Cardiac fibroblast (primary cell): ENCODE results near the gene PUS7.
"Not testable (repeated sequence)": the region's sequence is repeated elsewhere in the genome, so short reads cannot be mapped to it uniquely, and the experiment has no call there.

Experiments used
- DNase-seq, 2 donors: peaks; one replicate each; pipeline versions ENCODE4 v3.0.0 to v3.0.0-alpha.2; 2010; ENCODE audit warnings: low read depth in 2 of 2
- H3K4me3 ChIP-seq, 2 donors: replicated peaks in 1 of 2; 1 replicate in 1 of 2; 2 replicates in 1 of 2; pipeline ENCODE4 v1.5.1; 2011; ENCODE audit warnings: low read depth in 2 of 2, low read length in 2 of 2, mild to moderate bottlenecking in 2 of 2, moderate library complexity in 1 of 2
- CTCF ChIP-seq: IDR thresholded peaks from one replicate; pipeline ENCODE4 v1.5.1; 2011; ENCODE audit warnings: low read depth, mild to moderate bottlenecking, low read length, inconsistent platforms

PUS7 gene

GRCh38 chr7:105429746-105430612 is 92.1 kb downstream of the PUS7 start:
- TF ChIP-seq CTCF, result peak; percentile 56
- peak; percentile 60 to 71 for DNase-seq
- H3K4me3 ChIP-seq, result no peak overlapping the region

GRCh38 chr7:105426606-105427146 is 95.4 kb downstream of the PUS7 start:
- no peak for TF ChIP-seq CTCF
- no peak overlapping the region for H3K4me3 ChIP-seq
- DNase-seq, result no peak

DNA sequence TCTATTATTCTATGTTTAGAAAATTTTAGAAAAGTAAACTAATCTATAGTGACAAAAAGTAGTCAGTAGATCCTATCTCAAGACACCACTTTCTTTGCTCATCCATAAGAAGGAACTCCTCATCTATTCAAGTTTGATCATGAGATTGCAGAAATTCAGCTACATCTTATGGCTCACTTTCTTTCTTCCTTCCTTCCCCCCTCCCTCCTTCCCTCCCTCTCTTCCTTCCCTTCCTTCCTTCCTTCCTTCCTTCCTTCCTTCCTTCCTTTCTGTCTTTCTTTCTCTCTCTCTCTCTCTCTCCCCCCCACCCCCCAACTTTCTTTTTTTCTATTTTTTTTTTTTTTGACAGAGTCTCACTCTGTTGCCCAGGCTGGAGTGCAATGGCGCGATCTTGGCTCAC is 98.1 kb downstream of the PUS7 start:
- H3K4me3 ChIP-seq, result no peak overlapping the region
- DNase-seq, result no peak
- TF ChIP-seq CTCF, result no peak

- no peak for DNase-seq
- no peak overlapping the region for H3K4me3 ChIP-seq
- no peak for TF ChIP-seq CTCF
Measured at GRCh38 chr7:105413887-105414437, 108.1 kb downstream of the PUS7 start.

DNA sequence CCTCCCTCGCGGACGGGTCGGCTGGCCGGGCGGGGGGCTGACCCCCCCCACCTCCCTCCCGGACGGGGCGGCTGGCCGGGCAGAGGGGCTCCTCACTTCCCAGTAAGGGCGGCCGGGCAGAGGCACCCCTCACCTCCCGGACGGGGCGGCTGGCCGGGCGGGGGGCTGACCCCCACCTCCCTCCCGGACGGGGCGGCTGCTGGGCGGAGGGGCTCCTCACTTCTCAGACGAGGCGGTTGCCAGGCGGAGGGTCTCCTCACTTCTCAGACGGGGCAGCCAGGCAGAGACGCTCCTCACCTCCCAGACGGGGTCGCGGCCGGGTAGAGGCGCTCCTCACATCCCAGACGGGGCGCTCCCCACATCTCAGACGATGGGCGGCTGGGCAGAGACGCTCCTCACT is 111.3 kb downstream of the PUS7 start:
- H3K4me3 ChIP-seq, DNase-seq: not testable (repeated sequence)

DNA sequence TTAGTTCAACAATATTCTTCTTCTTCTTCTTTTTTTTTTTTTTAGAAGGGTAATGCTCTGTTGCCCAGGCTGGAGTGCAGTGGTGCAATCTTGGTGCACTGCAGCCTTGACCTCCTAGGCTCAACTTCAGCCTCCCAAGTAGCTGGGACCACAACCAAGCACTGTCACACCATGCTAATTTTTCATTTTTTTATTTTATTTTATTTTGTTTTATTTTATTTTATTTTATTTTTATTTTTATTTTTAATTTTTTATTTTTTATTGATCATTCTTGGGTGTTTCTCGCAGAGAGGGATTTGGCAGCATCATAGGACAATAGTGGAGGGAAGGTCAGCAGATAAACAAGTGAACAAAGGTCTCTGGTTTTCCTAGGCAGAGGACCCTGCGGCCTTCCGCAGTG is 112.3 kb downstream of the PUS7 start:
- not testable (repeated sequence) for H3K4me3 ChIP-seq

DNA sequence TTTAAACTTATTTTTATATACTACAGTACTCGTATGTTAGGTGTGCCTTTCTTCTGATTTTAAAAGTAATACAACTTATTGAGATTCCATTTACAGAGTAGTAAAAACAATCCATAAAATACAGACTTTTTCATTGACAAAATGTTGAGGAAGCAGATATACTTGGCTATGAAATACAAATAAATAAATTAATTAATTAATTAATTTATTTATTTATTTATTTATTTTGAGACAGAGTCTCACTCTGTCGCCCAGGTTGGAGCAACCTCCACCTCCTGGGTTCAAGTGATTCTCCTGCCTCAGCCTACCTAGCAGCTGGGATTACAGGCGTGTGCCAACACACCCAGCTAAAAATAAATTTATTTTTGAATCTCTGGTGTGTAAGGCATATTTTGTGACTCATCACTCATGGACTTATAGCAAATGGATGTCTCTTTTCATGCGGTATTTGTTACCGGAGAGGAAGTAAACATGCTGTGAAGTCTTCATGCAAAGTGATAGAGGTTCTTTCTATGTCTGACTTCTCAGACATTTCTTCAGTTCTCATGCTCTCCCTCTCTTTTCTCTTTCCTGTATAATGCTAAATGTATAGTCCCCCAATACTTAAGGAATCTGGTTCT is 113.2 kb downstream of the PUS7 start:
- H3K4me3 ChIP-seq, result no peak overlapping the region
- no peak for TF ChIP-seq CTCF
- no peak for DNase-seq

More for the DNA sequence above, 112.3 kb downstream of the PUS7 start:
- DNase-seq, result not testable (repeated sequence)
